ENCODE measurements around the gene CDC37L1. TPM values are rescaled to one million over a fixed set of nuclear protein-coding genes. Genes with fewer than 3 reads are reported as not detected.

Gene CDC37L1
- total RNA-seq, 3 donors from 2014 or later: 36.4 to 53.4 (median 42.7) TPM

GRCh38 chr9:4661165-4661564 lies 18.2 kb upstream of the CDC37L1 start:
- Histone ChIP-seq H3K27ac (peak overlapping the region in 1 of 2 donors; percentile 92), H3K4me3 (no peak overlapping the region), H3K9me3 (no peaks in the 10 kb centered on the region), H3K27me3 (no peaks in the 10 kb centered on the region), H3K36me3 (no peaks in the 10 kb centered on the region), H3K4me1 (peaks cover 0 to 11% of the 10 kb centered on the region in 2 donors)
- no peak for TF ChIP-seq CTCF (IDR thresholded peaks at IDR 0.05)
- no peak for TF ChIP-seq POLR2A (IDR thresholded peaks at IDR 0.05)
- no peak for TF ChIP-seq POLR2AphosphoS5 (IDR thresholded peaks at IDR 0.05)
- intact Hi-C loops (cut with DNase I; ENCODE audit: low total_unique reads): no loop called here
- DNase-seq (ENCODE audit: low spot score in 2 of 2): no peak

- no peaks in the 10 kb centered on the region for H3K27me3 ChIP-seq
- DNase-seq (ENCODE audit: low spot score in 2 of 2): no peak
- intact Hi-C loops (cut with DNase I; ENCODE audit: low total_unique reads): no loop called here
- H3K36me3 ChIP-seq: no peaks in the 10 kb centered on the region
- no peaks in the 10 kb centered on the region for H3K9me3 ChIP-seq
- peak overlapping the region; percentile 92 for H3K27ac ChIP-seq
- no peak for TF ChIP-seq POLR2AphosphoS5 (IDR thresholded peaks at IDR 0.05)
- TF ChIP-seq CTCF (IDR thresholded peaks at IDR 0.05): no peak
- TF ChIP-seq POLR2A (IDR thresholded peaks at IDR 0.05): no peak
- peak overlapping the region; percentile 86 to 94 (median 90) for H3K4me3 ChIP-seq
- peaks cover 0 to 11% of the 10 kb centered on the region in 2 donors for H3K4me1 ChIP-seq
Observed at GRCh38 chr9:4661611-4662010, 17.8 kb upstream of the CDC37L1 start.

DNA sequence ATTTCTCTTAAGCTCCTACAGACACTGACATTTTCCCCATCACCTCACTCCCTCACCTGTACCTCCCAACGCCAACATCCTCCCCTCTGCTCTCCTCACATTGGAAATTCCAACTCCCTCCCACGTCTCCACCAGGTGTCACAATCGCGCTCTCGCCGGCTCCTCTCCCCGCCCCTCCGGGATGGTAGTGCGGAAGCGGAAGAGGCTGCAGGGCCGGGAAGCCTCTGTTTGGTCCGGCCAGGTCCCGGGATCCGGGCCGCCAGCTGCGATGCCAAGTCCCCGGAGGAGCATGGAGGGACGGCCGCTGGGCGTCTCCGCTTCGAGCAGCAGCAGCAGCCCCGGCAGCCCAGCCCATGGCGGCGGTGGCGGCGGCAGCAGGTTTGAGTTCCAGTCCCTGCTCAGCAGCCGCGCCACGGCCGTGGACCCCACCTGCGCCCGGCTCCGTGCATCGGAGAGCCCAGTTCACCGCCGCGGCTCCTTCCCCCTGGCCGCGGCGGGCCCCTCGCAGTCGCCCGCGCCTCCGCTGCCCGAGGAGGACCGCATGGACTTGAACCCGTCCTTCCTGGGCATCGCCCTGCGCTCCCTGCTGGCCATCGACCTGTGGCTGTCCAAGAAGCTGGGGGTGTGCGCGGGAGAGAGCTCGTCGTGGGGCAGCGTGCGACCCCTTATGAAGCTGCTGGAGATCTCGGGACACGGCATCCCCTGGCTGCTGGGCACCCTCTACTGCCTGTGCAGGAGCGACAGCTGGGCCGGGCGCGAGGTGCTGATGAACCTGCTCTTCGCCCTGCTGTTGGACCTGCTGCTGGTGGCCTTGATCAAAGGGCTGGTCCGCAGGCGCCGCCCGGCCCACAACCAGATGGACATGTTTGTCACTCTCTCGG lies 17.0 kb upstream of the CDC37L1 start, which contains the start of gene PLPP6:
Gene PLPP6, plus strand, starts transcription at position 187 of the 881 bp plus-strand sequence. Its CDS starts 82 bp downstream, at position 269.
- peak; percentile 53 for TF ChIP-seq POLR2A (IDR thresholded peaks at IDR 0.05)
- TF ChIP-seq POLR2AphosphoS5 (IDR thresholded peaks at IDR 0.05): peak; percentile 72 to 87 (median 86)
- TF ChIP-seq CTCF (IDR thresholded peaks at IDR 0.05): peak; percentile 16 to 69 (median 45)
- H3K9me3 ChIP-seq: no peaks in the 10 kb centered on the region
- intact Hi-C loops (cut with DNase I; ENCODE audit: low total_unique reads): no loop called here
- peak; percentile 88 to 93 for DNase-seq (ENCODE audit: low spot score in 2 of 2)
- H3K4me3 ChIP-seq: peak within 1 kb of the TSS; percentile 86 to 94 (median 90)
- no peaks in the 10 kb centered on the region for H3K27me3 ChIP-seq
- H3K4me1 ChIP-seq: peaks cover 0 to 11% of the 10 kb centered on the region in 2 donors
- H3K27ac ChIP-seq: peak within 1 kb of the TSS; percentile 92
- H3K36me3 ChIP-seq: no peaks in the 10 kb centered on the region

DNA sequence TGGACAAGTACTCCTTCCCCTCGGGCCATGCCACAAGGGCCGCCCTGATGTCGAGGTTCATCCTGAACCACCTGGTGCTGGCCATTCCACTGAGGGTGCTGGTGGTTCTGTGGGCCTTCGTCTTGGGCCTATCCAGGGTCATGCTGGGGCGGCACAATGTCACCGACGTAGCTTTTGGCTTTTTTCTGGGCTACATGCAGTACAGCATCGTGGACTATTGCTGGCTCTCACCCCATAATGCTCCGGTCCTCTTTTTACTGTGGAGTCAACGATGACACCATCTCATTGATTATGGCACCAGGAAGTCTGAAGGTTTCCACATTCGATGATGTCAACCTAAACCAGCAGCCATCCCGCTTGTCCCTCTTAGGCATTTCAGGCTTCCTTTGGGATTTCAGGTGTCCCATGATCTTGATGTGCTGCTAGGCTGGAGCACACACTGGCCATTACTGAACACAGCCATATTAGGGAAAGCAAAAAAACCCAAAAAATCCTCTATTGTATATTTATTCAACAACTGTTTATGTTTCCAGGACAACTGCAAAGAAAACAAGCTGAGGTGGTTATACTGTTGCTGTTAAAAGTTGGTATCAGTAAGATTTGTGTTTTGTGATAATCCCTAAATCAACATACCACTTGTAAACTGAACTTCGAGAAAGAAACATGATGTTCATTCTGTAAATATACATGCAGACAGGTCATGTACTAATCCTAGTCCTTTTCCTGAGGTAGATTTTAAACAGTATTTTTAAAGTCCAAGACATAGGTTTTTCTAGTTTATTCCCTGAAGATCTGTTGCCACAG lies 16.2 kb upstream of the CDC37L1 start:
- H3K27me3 ChIP-seq: no peaks in the 10 kb centered on the region
- H3K27ac ChIP-seq: peak overlapping the region; percentile 92
- TF ChIP-seq CTCF (IDR thresholded peaks at IDR 0.05) (no peak), POLR2AphosphoS5 (IDR thresholded peaks at IDR 0.05) (peak in 1 of 3 donors; percentile 7)
- intact Hi-C loops (cut with DNase I; ENCODE audit: low total_unique reads): no loop called here
- H3K9me3 ChIP-seq: no peaks in the 10 kb centered on the region
- H3K4me1 ChIP-seq: peaks cover 0 to 11% of the 10 kb centered on the region in 2 donors
- no peak for DNase-seq (ENCODE audit: low spot score in 2 of 2)
- H3K36me3 ChIP-seq: no peaks in the 10 kb centered on the region
- peak overlapping the region; percentile 86 to 94 (median 90) for H3K4me3 ChIP-seq
